Liver (tissue), 3 donors: ENCODE data around the gene SMIM7.

Source experiments
- NR2F2 ChIP-seq: IDR thresholded peaks from 2 replicates; pipeline ENCODE4 v1.6.1; 2016; ENCODE audit warnings: antibody characterized with exemption
- RAD21 ChIP-seq, 2 donors: IDR thresholded peaks; 2 replicates each; pipeline ENCODE4 v1.6.1; 2016; ENCODE audit warnings: antibody characterized with exemption in 2 of 2, mild to moderate bottlenecking in 2 of 2
- SP1 ChIP-seq: IDR thresholded peaks from 2 replicates; pipeline ENCODE4 v1.6.1; 2018; ENCODE audit warnings: antibody characterized with exemption, mild to moderate bottlenecking
- YY1 ChIP-seq: IDR thresholded peaks from 2 replicates; pipeline ENCODE4 v1.6.1; 2016; ENCODE audit warnings: antibody characterized with exemption, mild to moderate bottlenecking
- TF ChIP-seq, protein P1 (sequence below): fragments of 150-350 bp; IDR thresholded peaks from 2 replicates; pipeline ENCODE4 v1.5.1; 2017; ENCODE audit warnings: improper control_type of control experiment, low read depth, low read length; ENCODE audit not compliant: missing input control
- TF ChIP-seq, protein P2 (sequence below): IDR thresholded peaks from 2 replicates; pipeline ENCODE4 v1.6.1; 2016; ENCODE audit warnings: antibody characterized with exemption
- TF ChIP-seq, protein P3 (sequence below): IDR thresholded peaks from 2 replicates; pipeline ENCODE4 v1.6.1; 2016; ENCODE audit warnings: antibody characterized with exemption
- TF ChIP-seq, protein P4 (sequence below): IDR thresholded peaks from 2 replicates; pipeline ENCODE4 v1.6.1; 2016; ENCODE audit warnings: antibody characterized with exemption
- donor health status: healthy.
- donor health status: healthy.

DNA sequence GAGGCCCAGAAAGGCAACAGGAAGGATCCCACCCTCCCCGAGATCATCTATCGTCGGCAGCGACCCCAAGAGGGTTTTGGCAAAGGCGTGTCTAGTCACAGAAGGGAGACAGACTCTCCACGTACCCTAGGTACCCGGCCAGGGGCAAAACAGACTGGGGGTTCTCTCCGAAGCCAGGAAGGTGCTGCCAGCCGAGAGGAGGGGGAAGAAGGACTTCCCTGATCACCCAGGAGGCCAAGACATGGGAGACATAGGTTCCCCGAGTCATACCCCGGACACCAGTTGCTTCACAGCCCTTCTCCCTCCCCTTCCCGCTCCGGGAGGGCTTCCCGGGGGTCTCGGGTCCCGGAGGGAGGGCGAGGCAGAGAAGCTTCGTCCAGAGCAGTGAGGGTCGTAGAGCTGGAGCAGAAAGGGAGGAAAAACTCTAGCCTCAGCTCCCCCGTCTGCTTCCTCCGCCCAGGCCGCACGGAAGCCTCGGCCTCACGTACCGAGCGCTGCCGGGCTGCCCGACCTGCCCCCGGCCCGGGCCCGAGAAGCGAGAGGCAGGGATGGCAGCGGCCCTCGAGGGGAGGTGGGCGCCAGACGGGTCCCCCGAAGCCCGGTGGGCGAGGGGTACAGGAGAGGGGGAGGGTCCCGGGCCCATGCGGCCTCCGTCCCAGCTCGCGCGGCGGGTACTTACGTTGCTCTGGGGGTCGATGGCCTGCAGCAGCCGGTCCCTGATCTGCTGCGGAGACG is 32.6 kb downstream of the SMIM7 start:
- TF ChIP-seq, protein P1, sequence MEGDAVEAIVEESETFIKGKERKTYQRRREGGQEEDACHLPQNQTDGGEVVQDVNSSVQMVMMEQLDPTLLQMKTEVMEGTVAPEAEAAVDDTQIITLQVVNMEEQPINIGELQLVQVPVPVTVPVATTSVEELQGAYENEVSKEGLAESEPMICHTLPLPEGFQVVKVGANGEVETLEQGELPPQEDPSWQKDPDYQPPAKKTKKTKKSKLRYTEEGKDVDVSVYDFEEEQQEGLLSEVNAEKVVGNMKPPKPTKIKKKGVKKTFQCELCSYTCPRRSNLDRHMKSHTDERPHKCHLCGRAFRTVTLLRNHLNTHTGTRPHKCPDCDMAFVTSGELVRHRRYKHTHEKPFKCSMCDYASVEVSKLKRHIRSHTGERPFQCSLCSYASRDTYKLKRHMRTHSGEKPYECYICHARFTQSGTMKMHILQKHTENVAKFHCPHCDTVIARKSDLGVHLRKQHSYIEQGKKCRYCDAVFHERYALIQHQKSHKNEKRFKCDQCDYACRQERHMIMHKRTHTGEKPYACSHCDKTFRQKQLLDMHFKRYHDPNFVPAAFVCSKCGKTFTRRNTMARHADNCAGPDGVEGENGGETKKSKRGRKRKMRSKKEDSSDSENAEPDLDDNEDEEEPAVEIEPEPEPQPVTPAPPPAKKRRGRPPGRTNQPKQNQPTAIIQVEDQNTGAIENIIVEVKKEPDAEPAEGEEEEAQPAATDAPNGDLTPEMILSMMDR, result no peak
- no peak for TF ChIP-seq RAD21 (IDR thresholded peaks at IDR 0.05)
- TF ChIP-seq, protein P2, sequence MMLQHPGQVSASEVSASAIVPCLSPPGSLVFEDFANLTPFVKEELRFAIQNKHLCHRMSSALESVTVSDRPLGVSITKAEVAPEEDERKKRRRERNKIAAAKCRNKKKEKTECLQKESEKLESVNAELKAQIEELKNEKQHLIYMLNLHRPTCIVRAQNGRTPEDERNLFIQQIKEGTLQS, result no peak
- no peak for TF ChIP-seq YY1
- TF ChIP-seq, protein P3, sequence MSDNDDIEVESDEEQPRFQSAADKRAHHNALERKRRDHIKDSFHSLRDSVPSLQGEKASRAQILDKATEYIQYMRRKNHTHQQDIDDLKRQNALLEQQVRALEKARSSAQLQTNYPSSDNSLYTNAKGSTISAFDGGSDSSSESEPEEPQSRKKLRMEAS, result no peak
- TF ChIP-seq, protein P4, sequence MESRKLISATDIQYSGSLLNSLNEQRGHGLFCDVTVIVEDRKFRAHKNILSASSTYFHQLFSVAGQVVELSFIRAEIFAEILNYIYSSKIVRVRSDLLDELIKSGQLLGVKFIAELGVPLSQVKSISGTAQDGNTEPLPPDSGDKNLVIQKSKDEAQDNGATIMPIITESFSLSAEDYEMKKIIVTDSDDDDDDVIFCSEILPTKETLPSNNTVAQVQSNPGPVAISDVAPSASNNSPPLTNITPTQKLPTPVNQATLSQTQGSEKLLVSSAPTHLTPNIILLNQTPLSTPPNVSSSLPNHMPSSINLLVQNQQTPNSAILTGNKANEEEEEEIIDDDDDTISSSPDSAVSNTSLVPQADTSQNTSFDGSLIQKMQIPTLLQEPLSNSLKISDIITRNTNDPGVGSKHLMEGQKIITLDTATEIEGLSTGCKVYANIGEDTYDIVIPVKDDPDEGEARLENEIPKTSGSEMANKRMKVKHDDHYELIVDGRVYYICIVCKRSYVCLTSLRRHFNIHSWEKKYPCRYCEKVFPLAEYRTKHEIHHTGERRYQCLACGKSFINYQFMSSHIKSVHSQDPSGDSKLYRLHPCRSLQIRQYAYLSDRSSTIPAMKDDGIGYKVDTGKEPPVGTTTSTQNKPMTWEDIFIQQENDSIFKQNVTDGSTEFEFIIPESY, result no peak
- no peak for TF ChIP-seq SP1
- no peak for TF ChIP-seq NR2F2
